ENCODE results near the gene IER3.

Gene IER3

DNA sequence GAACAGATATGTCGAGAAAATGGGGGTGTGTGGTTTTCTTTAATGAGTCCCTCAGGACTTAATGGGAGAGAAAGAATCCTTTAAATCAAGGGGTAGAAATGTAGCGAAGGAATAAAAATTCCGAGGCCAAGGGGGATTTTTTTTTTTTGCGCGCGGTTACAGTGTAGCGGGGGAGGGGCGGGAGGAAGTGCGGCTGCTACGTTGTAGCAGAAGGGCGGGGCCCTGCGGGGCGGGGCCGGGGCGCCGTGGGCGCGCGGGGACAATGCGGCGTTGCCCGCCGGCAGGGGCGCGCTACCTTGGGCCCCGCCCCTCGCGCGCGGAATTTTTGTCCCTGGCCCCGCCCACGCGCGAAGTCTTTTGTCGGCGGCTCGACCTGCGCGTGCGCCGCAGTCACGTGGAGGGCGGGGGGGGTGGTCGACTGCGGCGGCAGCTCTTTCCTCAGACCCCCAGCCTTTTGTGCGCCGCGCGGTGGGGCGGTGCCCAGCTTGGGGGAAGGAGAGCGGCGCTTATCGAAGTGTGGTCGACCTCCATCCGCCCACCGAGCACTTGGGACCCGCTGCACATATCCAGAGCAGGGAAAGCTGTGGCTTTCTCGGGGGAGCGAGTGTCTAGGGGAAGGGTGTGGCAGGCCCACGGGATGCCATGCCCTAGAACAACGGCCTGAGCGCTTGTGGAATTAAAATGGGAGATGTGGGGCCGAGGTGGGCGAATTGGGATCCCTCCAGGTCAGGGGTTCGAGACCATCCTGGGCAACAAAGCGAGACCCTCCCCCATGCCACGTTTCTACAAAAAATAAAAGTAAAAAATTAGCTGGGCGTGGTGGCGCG is 22.9 kb downstream of the IER3 start (continued):
- no peak for TF ChIP-seq ZNF132 (tag by site-specific recombination; IDR thresholded peaks at IDR 0.05; ENCODE audit: borderline replicate concordance)
- TF ChIP-seq SP7 (tag by site-specific recombination; IDR thresholded peaks at IDR 0.05): peak; percentile 66
- peak; percentile 91; the same call in 1 of the 2 replicates for TF ChIP-seq ZBTB8A (tag by site-specific recombination; IDR thresholded peaks at IDR 0.05)
- TF ChIP-seq, protein P1, sequence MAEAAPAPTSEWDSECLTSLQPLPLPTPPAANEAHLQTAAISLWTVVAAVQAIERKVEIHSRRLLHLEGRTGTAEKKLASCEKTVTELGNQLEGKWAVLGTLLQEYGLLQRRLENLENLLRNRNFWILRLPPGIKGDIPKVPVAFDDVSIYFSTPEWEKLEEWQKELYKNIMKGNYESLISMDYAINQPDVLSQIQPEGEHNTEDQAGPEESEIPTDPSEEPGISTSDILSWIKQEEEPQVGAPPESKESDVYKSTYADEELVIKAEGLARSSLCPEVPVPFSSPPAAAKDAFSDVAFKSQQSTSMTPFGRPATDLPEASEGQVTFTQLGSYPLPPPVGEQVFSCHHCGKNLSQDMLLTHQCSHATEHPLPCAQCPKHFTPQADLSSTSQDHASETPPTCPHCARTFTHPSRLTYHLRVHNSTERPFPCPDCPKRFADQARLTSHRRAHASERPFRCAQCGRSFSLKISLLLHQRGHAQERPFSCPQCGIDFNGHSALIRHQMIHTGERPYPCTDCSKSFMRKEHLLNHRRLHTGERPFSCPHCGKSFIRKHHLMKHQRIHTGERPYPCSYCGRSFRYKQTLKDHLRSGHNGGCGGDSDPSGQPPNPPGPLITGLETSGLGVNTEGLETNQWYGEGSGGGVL (tag by site-specific recombination; IDR thresholded peaks at IDR 0.05): no peak
- TF ChIP-seq, protein P2, sequence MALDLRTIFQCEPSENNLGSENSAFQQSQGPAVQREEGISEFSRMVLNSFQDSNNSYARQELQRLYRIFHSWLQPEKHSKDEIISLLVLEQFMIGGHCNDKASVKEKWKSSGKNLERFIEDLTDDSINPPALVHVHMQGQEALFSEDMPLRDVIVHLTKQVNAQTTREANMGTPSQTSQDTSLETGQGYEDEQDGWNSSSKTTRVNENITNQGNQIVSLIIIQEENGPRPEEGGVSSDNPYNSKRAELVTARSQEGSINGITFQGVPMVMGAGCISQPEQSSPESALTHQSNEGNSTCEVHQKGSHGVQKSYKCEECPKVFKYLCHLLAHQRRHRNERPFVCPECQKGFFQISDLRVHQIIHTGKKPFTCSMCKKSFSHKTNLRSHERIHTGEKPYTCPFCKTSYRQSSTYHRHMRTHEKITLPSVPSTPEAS (tag by site-specific recombination; IDR thresholded peaks at IDR 0.05): 0 out of 2 replicates have a peak, but pooled peaks have one; percentile 3
- TF ChIP-seq, protein P3, sequence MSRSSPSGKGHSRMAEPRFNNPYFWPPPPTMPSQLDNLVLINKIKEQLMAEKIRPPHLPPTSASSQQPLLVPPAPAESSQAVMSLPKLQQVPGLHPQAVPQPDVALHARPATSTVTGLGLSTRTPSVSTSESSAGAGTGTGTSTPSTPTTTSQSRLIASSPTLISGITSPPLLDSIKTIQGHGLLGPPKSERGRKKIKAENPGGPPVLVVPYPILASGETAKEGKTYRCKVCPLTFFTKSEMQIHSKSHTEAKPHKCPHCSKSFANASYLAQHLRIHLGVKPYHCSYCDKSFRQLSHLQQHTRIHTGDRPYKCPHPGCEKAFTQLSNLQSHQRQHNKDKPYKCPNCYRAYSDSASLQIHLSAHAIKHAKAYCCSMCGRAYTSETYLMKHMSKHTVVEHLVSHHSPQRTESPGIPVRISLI (tag by site-specific recombination; IDR thresholded peaks at IDR 0.05): peak; percentile 75; the same call in 1 of the 2 replicates
- no peak for TF ChIP-seq ZNF19 (tag by site-specific recombination; IDR thresholded peaks at IDR 0.05; ENCODE audit: low read depth)
- peak; percentile 61 for TF ChIP-seq ZEB2 (tag by site-specific recombination; IDR thresholded peaks at IDR 0.05)
- TF ChIP-seq KLF10 (tag by site-specific recombination; IDR thresholded peaks at IDR 0.05): peak; percentile 87
- TF ChIP-seq SALL2 (tag by site-specific recombination; IDR thresholded peaks at IDR 0.05; ENCODE audit: borderline replicate concordance): no peak
- peak; percentile 76 for TF ChIP-seq KLF1 (tag by site-specific recombination; IDR thresholded peaks at IDR 0.05)
- TF ChIP-seq YY1 (tag by site-specific recombination; IDR thresholded peaks at IDR 0.05): 0 out of 2 replicates have a peak, but pooled peaks have one; percentile 15
- peak; percentile 78 for TF ChIP-seq ZFHX2 (tag by site-specific recombination; conservative IDR thresholded peaks at IDR 0.05)
- no peak; the same call in 1 of the 2 replicates for TF ChIP-seq ZNF664 (tag by site-specific recombination; IDR thresholded peaks at IDR 0.05)
- no peak for TF ChIP-seq ZFP3 (tag by site-specific recombination; IDR thresholded peaks at IDR 0.05; ENCODE audit: low read depth)
- peak; percentile 92 for TF ChIP-seq KLF9 (tag by site-specific recombination; IDR thresholded peaks at IDR 0.05; ENCODE audit: low read depth)
- TF ChIP-seq ZBTB21 (tag by site-specific recombination; IDR thresholded peaks at IDR 0.05): peak; percentile 40; the same call in 1 of the 2 replicates
- TF ChIP-seq ZNF544 (tag by site-specific recombination; IDR thresholded peaks at IDR 0.05): no peak
- TF ChIP-seq PRDM1 (tag by site-specific recombination; IDR thresholded peaks at IDR 0.05): peak; percentile 62
- TF ChIP-seq, protein P4, sequence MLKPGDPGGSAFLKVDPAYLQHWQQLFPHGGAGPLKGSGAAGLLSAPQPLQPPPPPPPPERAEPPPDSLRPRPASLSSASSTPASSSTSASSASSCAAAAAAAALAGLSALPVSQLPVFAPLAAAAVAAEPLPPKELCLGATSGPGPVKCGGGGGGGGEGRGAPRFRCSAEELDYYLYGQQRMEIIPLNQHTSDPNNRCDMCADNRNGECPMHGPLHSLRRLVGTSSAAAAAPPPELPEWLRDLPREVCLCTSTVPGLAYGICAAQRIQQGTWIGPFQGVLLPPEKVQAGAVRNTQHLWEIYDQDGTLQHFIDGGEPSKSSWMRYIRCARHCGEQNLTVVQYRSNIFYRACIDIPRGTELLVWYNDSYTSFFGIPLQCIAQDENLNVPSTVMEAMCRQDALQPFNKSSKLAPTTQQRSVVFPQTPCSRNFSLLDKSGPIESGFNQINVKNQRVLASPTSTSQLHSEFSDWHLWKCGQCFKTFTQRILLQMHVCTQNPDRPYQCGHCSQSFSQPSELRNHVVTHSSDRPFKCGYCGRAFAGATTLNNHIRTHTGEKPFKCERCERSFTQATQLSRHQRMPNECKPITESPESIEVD (tag by site-specific recombination; IDR thresholded peaks at IDR 0.05): peak; percentile 86; the same call in 1 of the 2 replicates
- no peak for TF ChIP-seq ZNF558 (tag by site-specific recombination; IDR thresholded peaks at IDR 0.05)
- no peak for TF ChIP-seq ZSCAN30 (tag by site-specific recombination; IDR thresholded peaks at IDR 0.05)
- no peak for TF ChIP-seq ZNF560 (tag by site-specific recombination; IDR thresholded peaks at IDR 0.05; ENCODE audit: borderline replicate concordance)
- TF ChIP-seq ZNF24 (tag by site-specific recombination; IDR thresholded peaks at IDR 0.05): peak; percentile 37
- no peak for TF ChIP-seq SCRT2 (tag by site-specific recombination; IDR thresholded peaks at IDR 0.05)
- no peak for TF ChIP-seq GLI2 (tag by site-specific recombination; IDR thresholded peaks at IDR 0.05; ENCODE audit: borderline replicate concordance, low read depth)
- TF ChIP-seq ZNF571 (tag by site-specific recombination; IDR thresholded peaks at IDR 0.05): no peak
- TF ChIP-seq SCRT1 (tag by site-specific recombination; IDR thresholded peaks at IDR 0.05; ENCODE audit: borderline replicate concordance): no peak
- no peak for TF ChIP-seq ZNF266 (tag by site-specific recombination; IDR thresholded peaks at IDR 0.05; ENCODE audit: low read depth)
- TF ChIP-seq, protein P5, sequence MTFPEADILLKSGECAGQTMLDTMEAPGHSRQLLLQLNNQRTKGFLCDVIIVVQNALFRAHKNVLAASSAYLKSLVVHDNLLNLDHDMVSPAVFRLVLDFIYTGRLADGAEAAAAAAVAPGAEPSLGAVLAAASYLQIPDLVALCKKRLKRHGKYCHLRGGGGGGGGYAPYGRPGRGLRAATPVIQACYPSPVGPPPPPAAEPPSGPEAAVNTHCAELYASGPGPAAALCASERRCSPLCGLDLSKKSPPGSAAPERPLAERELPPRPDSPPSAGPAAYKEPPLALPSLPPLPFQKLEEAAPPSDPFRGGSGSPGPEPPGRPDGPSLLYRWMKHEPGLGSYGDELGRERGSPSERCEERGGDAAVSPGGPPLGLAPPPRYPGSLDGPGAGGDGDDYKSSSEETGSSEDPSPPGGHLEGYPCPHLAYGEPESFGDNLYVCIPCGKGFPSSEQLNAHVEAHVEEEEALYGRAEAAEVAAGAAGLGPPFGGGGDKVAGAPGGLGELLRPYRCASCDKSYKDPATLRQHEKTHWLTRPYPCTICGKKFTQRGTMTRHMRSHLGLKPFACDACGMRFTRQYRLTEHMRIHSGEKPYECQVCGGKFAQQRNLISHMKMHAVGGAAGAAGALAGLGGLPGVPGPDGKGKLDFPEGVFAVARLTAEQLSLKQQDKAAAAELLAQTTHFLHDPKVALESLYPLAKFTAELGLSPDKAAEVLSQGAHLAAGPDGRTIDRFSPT (tag by site-specific recombination; IDR thresholded peaks at IDR 0.05): peak; percentile 56
- no peak for TF ChIP-seq SETDB1 (IDR thresholded peaks at IDR 0.05; ENCODE audit: insufficient read length, low read length)
- TF ChIP-seq MZF1 (tag by site-specific recombination; IDR thresholded peaks at IDR 0.05; ENCODE audit: borderline replicate concordance): peak; percentile 77
